GM18511 (cell line): ENCODE measurements around the gene BOD1L1.

Source experiments
- ATAC-seq: cut with Tn5 transposase; IDR thresholded peaks from one replicate; pipeline ENCODE4 v1.9.1; 2021; ENCODE audit warnings: mild to moderate bottlenecking, moderate library complexity; ENCODE audit not compliant: unreplicated experiment

Gene BOD1L1

GRCh38 chr4:13627606-13628311 lies at the start of gene BOD1L1:
Gene BOD1L1, minus strand, starts transcription at chr4:13627725. Its CDS starts 138 bp downstream, at chr4:13627587.
- peak; percentile 91 for ATAC-seq

DNA sequence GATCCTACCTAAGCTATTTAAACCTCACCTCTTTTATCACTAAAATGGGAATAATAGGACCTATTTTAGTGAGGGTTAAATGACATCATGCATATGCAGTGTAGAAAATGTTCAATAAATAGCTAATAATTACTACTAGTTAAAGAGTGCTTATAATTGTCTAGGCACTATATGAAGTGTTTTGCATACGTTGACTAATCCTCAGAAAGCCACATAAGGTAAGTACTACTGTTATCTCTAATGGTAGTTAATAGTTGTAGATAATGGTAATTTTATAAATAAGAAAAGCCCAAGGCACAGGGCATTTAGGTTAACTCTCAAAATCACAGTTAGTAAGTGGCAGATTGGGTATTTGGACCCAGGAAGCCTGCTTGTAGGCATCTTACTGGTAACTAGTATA lies 47.4 kb upstream of the BOD1L1 start:
- no peak for ATAC-seq

DNA sequence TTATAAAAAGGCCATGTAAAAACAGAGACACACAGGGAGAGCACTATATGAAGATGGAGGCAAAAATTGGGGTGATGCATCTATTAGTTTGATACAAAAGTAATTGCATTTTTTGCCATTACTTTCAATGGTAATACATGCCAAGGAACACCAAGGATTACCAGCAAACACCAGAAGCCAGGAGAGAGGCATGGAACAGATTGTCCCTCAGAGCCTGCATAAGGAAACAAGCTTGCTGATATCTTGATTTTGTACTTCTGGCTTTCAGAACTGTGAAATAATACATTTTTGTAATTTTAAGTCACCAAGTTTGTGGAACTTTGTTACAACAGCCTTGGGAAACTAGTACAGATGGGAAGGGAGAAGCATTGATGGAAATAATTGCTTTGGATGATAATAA lies 45.6 kb upstream of the BOD1L1 start:
- ATAC-seq, result no peak

DNA sequence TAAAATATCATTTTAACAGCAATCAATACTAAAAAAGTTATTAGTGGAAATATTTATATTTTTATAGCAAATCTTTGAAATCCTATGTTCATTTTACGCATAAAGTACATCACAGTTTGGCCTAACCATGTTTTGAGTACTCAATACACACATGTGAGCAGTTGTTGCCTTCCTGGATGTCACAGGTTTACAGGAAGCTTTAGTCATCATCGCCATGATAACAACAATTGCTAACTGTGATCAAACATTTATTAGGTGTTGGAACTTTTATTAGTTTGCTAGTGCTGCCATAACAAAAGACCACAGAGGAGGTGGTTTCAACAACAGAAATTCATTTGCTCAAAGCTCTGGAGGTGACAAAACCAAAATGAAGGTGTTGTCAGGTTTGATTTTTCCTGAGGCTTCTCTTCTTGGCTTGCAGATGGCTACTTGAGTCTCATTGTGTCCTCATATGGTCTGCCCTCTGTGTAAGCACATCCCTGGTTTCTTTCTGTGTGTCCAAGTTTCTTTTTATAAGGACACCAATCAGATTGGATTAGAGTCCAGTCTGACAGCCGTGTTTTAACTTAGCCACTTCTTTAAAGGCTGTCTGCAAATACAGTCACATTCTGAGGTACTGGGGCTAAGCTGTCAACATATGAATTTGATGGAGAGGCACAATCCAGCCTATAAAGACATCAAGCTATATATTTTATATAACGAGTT lies 43.1 kb upstream of the BOD1L1 start:
- no peak for ATAC-seq

DNA sequence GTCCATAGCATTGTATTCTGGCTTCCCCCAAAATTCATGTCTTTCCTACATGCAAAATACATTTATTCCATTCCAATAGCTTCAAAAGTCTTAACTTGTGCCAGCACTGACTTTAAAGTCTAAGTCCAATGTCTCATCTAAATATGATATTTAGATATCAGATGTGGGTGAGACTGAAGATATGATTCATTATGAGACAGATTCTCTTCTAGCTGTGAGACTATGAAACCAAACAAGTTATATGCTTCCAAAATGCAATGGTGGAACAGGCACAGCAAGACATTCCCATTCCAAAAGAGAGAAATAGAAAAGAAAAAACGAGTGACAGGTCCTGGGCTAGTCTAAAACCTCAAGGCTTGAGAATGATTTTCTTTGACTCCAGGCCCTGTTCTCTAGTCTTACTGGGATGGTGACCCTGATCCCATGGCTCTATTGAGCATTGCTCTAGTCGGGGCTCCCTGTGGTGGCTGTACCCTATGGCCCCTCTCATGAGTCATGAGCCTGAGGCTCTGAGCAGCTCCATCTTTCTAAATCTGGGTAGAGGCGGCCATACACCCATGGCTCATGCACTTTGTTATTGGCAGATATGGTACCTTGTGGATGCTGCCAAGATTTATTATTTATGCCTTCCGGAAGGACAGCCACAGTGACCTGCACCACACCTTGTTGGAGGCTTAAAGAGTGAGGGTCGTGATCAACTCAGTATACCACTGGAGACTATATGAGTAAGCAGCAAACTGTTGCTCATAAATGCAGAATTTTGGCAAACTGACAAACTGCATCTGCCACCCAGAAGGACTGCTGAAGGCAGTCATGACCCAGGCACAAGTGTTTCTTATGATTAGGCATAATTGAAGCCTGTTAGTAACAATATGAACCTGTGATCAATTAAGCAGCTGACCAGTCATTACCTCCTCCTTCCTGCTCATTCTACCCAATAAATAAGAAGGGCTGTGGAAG lies 38.5 kb upstream of the BOD1L1 start:
- no peak for ATAC-seq

- no peak for ATAC-seq
Measured at GRCh38 chr4:13659341-13660070, 32.0 kb upstream of the BOD1L1 start.

DNA sequence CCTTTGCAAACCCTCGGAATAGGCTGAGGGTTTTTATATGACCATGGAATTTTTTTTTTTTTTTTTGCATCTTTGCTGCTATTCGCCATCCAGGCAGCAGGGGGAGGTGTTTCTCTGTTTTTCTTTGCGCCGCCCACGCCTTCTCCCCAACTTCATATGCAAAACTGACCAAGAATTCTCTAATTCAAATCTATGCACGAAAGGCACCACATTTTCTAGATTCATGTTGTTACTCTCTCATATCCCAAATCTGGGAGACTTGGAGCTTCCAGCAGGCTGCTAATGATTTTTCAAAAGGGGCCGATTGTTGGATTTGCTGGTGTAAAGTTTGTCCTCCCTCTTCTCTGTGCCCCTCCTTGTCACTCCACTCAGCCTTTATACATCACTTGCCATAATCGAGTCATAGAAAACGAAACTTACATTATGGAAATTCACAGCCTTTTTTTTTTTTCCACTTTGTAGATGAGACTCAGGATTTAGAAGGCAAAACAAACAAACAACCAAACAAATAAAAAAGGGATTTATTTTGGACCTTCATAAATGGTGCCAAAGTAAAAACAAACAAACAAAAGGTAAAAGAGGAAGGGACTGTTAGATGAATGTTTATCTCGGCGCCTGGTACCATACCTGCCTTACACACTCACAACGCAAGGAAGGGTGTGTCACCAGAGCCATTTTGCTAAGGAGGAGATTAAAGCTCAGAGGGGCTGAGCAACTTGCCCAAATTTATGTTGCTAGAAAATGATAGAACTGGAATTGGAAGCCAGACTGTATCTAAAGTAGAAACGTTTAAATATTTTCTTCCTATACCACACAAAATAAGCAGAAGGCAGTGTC lies 29.3 kb upstream of the BOD1L1 start:
- peak; percentile 33 for ATAC-seq

DNA sequence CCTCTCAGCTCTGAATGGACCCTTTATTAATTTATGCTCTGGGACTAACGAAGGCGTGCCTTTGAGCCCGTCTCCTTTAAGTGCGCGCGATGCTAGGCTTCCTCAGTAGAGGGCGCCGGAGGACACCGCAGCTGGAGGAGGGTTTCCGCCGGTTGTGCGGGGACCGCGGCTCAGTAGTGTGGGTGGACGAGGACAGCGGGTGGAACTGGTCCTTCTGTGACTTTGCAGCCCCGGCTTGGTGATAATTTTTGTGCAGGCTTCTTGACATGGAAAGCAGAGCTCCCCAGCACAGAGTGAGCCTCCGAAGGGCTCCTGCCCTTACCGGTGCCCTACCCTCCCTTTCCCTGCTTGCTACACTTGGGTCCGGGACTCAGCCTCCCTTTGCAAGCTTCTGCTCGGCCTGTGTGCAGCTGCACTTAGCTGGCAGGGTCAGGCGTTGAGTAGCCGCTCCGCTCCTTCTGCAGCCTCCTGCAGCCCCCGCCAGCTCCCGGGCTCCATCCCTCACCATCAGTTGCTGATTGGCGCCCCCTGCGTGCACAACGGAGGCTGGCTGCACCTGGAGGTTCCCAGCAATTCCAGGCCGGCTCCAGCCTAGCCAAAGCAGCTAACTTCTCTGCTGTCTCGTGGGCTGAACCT lies 26.8 kb upstream of the BOD1L1 start:
- peak; percentile 92 for ATAC-seq

DNA sequence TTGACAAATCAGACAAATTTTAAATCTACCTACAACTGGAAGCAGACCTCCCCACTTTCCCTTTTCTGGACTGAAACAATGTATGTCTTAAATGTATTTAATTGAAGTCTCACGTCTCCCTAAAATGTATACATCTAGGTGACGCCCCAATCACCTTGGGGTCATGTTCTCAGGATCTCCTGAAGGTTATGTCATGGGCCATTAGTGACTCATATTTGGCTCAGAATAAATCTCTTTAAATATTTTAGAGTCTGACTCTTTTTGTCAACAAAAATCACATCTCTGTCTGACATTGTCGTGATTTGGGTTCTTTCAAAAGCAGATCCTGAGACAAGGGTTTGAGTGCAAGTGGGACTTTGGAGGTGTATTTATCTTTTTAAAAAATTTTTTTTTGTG lies 26.2 kb upstream of the BOD1L1 start:
- no peak for ATAC-seq

- peak; percentile 51 for ATAC-seq
Measured at GRCh38 chr4:13647031-13647430, 19.5 kb upstream of the BOD1L1 start.

DNA sequence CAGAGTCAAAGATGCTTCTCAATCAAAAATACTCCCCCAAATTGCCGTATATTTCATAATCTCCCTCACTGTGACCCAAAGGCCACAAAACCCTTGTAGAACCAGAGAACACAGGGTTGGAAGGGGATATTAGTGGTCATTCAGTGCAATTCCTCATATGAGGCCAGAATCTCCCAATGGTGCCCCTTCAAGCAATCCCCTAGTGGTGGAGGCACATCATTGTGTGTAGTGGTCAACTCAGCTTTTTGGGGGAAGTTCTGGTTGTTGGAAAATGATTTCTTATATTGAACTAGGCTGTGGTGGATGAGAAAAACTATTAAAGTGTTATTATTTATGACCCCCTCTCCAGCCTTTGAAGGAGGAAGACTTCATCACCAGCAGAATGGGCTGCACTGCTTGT lies 17.6 kb upstream of the BOD1L1 start:
- ATAC-seq, result no peak

GRCh38 chr4:13642170-13642950 lies 14.8 kb upstream of the BOD1L1 start:
- no peak for ATAC-seq

GRCh38 chr4:13641084-13641483 lies 13.6 kb upstream of the BOD1L1 start:
- ATAC-seq, result no peak

- ATAC-seq, result no peak
Measured at GRCh38 chr4:13640149-13640940, 12.8 kb upstream of the BOD1L1 start.

- no peak for ATAC-seq
Measured at GRCh38 chr4:13635286-13635799, 7.8 kb upstream of the BOD1L1 start.

DNA sequence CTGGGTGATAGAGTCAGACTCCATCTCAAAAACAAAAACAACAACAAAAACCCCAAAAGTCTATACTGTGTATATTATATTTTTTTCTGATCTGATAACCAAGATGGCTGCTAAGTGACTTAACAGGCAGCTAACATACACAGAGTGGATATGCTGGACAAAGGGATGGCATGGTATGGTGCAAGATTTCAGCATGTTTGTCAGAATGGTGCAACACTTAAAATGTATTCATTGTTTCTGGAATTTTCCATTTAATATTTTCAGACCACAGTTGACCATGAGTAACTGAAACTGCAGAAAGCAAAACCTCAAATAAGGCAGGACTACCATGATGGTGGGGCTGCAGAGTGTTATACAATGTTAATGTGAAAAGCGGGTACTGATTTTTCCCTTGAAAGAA lies 6.1 kb upstream of the BOD1L1 start:
- no peak for ATAC-seq

GRCh38 chr4:13627178-13627605 lies 333 bp downstream of the BOD1L1 start:
- peak; percentile 59 for ATAC-seq
